ENCODE measurements around the gene DPP9.
"Not testable (repeated sequence)": the region's sequence is repeated elsewhere in the genome, so short reads cannot be mapped to it uniquely, and the experiment has no call there.

Gene DPP9

DNA sequence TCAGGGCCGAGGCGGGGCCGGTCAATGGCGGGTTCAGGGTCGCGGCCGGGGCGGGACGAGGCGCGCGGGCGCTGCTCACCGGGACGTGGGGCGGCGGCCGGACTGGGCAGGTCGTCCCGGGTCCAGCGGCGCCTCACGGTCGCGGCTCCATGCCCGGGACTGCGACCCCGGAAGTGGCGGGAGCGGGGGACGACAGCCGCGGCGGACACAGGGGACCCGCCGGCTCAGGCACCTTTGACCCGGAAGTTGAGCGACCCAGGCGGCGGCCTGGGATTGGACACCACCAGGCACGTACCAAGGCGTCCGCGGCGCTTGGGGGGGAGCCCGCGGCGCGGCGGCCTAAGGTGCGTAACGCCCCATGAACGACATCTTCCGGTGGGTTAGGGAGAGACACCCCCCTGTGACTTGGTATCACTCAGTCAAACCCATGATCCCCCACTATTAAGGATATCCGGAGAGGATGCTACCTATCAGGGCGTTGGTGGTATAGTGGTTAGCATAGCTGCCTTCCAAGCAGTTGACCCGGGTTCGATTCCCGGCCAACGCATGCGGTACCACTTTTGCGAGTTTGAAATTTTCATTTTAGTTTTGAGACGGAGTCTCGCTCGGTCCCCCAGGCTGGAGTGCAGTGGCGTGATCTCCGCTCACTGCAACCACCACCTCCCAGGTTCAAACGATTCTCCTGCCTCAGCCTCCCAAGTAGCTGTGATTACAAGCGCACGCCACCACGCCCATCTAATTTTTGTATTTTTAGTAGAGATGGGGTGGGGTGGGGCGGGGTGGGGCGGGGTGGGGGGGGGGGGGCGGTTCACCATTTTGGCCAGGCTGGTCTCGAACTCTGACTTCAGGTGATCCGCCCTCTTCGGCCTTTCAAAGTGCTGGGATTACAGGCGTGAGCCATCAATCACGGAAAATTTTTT lies at the start of gene DPP9:
Gene DPP9, minus strand, starts transcription at position 248 of the 920 bp plus-strand sequence. CDS start 3,936 bp downstream, outside the sequence.
- DNase-seq (ENCODE audit: low read depth), result peak; percentile 98

DNA sequence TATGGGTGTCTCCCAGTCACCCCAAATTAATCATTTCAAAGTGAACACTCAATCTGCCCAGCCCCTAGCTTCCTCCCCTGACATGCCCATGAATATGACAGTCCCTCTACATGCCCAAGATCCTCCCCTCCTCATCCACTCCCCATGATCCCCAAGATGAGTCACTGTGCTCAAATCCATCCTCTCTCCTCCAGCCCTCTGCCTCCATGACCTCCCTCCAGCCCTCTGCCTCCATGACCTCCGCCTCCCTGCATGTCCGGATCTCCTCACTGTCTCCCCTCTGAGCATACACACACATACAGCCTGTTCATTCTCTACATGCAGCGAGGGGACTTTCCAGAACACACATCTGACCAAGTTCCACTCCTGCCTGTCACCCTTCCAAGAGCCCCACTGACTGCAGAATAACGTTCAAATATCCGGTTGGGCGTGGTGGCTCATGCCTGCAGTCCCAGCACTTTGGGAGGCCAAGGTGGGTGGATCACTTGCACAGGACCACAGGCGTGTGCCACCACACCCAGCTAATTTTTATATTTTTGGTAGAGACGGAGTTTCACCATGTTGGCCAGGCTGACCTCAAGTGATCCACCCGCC lies 49.5 kb upstream of the DPP9 start:
- no peak for DNase-seq (ENCODE audit: low read depth)

DNA sequence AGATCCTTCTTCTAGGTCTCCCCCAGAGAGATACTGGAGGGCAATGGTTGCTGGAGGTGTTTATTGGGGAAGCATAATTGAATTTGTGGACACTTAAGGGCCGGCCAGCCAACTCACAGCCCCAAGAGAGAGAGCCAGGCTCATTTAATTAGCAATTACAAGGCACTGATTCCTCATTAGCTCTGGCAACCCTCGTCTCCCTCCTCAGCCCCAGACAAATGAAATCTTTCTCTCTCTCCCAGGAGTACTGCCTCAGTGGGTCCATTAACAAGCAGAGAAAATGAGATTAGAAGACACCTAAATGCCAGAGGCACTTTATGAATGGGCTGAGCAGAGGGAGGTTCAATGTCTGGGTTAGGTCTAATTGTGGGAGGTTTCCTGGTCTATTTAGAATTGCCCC lies 48.9 kb upstream of the DPP9 start:
- DNase-seq (ENCODE audit: low read depth), result no peak

DNA sequence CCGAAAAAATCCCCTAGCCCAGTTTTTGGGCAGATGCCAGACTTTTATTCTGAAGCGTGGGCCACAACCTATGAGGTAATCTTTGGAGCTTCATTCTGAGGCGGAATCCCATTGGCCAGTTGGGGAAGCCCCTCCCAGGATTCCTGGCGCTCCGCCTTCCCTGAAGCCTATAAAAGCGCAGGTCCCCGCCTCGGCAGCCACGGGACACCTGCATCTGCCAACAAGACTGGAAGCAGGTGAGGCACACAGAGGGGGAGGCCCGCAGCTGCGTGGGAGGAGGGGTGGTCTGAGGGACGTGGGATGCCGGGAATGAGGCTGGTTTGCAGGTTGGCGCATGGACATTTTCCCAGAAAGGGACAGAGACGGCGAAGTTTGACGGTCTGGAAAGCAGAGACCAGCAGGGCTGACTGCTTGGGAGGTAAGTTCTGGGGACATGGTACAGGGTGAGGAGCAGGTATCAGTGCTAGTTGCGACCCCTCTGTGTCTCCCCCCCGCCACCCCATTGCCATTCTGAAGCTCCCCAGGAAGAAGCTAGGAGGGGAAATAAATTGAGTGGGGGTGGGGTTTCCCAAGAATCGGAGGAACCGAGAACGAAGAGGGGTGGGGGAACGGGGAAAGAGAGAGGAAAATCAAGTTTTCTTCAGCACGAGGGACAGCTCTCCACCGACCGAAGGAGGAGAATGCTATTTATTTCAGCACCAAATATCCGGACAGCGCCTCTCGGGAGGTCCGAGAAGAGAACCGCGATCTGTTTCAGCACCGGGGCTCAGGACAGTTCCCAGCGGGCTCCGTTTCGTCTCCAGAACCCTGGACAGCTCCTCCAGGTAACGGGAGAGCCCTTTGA lies 45.5 kb upstream of the DPP9 start:
- peak; percentile 92 for DNase-seq (ENCODE audit: low read depth)

DNA sequence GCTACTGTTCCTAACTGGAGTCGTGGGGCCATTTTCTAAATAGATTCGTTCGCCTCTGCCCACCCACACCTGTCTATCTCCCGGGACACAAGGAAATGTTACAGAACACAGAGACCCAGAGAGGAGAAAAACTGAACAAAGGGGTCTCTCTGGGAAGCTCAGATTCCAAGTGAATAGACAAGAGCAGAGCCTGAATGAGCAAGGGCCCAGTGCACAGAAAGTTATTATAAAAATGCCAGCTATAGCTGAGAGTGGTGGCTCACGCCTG lies 40.7 kb upstream of the DPP9 start:
- no peak for DNase-seq (ENCODE audit: low read depth)

DNA sequence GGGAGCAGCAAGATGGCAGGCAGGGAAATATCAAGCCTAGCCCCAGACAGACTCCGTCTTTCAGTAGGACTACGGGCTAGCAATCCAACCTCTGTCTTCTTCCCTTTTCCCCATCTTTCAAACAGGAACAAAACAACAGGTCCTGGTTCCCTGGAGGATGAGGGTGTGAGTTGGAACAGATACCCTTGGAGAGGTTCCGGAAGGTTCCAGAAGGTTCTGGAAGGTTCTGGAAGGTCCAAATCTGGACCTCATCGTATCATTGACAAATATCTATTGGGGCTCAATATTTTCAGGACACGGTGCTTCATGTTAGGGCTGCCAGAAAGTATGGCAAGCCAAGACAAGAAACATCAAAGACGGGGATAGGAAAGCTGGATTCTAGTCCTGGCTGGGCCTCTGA lies 39.4 kb upstream of the DPP9 start:
- DNase-seq (ENCODE audit: low read depth), result no peak

DNA sequence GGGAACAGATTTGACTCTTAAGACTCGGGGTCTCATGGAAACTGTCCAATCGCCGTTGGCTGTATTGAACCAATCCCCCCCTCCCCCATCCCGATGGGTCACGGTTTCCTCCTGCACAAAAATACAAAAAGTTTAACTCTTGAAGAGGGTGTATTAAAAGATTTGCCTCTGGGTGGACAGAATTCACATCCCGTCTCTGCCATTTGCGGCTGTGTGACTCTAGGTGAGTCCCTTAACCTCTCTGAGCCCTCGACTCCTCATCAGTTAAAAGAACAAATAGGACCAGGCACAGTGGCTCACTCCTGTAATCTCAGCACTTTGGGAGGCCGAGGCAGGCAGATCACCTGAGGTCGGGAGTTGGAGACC lies 36.6 kb upstream of the DPP9 start:
- DNase-seq (ENCODE audit: low read depth), result no peak

DNA sequence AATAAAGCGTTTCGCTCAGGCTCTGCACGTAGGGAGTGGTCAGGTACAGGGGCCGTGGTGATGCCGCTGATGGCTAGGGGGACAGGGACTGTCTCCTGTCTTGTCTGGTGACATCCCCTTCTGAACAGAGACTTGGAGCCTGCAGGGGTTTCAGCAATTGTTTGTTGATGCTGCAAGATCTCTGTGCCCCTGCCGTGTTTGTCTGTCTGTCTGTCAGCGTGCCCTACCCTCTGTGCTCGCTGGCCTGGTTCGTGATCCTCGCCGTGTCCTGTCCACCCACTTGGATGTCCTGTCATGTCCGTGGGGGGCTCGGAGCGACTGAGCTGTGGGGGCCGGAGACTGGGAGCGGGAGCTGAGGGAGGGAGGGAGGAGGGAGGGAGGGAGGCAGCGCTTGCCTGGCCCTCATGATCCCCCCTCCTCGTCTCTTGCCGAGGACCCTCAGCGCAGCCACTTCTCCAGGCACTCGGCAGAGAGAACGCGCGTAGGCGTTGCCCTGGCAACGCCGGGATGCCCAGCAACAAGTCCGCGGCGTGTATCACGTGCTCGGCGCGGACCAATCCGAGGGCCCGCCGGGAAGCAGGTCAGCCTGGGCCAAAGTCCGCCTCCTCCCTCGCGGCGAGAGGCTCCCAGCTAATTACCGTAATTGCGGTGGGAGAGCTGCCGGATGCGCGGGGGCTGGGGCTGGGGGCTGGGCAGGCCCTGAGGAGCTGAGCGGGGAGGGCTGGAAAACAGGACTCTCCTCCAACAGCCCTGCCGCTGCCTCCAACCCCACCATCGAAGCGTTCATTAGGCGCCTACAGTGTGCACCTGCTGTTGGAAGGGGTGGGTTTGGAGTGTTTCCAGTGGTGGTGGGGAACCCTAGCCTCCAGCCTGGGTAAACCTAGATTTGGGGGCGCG lies 36.0 kb upstream of the DPP9 start:
- peak; percentile 82 for DNase-seq (ENCODE audit: low read depth)

DNA sequence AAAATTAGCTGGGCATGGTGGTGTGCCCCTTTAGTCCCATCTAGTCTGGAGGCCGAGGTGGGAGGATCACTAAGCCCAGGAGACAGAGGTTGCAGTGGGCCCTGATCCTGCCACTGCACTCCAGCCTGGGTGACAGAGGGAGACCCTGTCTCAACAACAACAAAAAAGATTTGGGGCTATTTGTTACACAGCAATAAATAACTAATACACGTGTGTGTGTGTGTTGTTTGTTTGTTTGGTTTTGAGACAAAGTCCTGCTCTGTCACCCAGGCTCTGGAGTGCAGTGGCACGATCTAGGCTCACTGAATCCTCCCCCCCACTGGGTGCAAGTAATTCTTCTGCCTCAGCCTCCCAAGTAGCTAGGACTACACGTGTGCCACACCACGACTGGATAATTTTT lies 35.0 kb upstream of the DPP9 start:
- no peak for DNase-seq (ENCODE audit: low read depth)

DNA sequence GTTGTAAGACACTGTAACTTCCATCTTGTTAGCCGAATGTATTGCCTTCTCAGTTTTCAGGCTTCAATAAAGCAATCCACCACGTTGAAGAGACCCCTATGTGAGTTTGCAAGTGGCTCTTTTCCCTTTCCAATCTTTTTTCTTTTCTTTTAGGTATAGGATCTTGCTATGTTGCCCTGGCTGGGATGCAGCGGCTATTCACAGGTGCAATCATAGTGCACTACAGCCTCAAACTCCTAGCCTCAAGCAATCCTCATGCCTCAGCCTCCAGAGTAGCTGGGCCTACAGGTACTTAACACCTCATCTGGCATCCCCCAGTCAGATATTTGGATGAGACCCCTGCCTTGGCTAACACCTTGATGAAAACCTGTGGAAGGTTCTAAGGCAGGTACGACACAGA lies 34.4 kb upstream of the DPP9 start:
- DNase-seq (ENCODE audit: low read depth), result no peak

DNA sequence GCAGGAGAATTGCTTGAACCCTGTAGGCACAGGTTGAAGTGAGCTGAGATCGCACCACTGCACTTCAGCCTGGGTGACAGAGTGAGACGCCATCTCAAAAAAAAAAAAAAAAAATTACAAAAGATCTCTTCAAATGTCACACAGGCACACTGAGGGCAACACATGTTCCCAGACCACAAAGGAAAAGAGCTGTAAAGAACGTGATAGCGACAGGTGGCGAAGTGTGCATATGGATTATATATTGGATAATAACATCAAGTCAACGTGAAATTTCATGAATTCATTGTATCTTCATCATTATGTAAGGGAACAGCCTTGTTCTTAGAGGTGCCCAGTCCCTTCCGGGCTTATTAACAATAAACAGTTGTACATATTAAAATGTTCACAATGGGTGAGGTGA lies 31.8 kb upstream of the DPP9 start:
- DNase-seq (ENCODE audit: low read depth), result no peak

DNA sequence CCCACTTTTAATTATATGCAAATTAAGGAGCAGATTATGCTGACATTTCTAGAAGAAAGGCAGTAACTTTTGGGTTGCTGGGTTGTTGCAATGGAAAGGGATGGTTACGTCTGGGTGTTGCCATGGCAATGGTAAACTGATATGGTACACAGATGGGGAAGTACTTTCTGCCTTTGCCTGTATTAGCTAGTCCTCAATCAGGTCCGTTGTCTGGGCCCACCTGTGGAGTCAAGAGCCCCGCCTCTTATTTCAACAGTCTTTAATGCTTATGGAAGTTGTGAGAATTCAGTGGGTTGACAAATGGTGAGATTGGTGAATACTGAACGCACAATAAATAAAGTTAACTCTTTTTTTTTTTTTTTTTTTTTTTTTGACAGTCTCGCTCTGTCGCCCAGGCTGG lies 30.6 kb upstream of the DPP9 start:
- no peak for DNase-seq (ENCODE audit: low read depth)

DNA sequence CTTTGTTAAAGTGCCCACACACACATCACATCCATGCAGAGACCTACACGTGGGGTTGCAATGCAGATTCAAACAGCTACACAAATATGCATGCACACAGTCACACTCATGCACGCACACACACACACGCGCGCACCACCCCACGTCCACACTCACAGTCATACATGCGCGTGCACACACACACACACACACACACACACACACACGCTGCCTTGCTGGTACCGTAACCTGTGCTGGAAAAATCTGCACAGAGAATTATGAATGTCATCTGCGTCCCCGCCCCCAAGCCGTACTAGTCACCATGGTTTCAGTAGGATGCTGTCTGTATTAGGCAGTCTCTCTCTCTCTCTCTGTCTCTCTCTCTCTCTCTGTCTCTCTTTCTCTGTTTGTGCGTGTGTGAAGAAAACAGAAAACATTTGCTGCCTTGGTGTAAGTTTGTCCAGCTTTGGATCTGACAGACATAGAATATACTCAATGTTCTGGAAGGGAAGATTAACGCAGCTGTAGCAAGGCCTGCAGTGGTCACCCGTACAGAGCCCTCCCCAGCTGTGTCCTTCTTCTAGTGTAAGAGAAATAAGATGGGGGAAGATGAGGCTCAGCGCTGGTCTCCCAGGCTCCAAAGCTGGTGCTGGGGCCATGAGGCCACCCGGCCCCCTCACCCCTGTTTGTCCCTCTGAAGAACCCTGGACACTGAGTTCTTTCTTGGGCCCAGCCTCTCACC lies 26.4 kb upstream of the DPP9 start:
- DNase-seq (ENCODE audit: low read depth), result no peak

DNA sequence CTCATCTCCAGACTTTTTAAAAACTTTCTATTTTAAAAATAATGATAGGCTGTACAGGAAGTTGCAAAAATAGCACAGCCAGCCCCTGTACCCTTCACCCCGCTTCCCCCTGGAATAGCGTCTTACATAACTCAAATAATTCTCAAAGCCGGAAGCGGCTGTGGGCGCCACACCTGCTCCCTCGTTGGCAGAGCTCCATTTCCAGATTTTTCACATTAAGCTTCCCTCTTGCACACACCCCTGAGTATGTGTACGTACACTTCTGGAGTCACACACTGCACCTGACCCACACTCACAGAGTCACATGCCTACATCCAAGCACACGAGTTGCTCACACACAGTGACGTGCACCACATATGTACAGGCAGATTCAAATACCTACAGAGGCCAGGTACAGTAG lies 24.9 kb upstream of the DPP9 start:
- no peak for DNase-seq (ENCODE audit: low read depth)

DNA sequence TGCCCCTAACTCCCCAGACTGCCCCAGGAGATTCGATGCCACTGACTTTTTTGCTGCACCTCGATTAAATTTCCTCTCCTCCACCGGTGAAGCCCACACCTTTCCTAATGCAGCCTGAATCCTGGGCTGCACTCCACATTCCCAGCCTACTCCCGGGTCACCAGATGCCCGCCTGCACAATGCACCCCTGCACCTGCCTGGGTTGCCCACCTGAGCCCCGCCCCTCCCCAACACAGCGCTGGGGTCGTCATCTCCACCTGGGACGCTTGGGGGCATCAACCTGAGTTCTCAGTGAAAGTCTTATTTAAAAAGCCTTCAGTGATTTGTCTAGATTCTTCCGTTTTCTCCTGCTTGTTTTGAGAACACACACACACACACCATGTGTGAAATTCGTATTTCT lies 24.5 kb upstream of the DPP9 start:
- DNase-seq (ENCODE audit: low read depth), result no peak

DNA sequence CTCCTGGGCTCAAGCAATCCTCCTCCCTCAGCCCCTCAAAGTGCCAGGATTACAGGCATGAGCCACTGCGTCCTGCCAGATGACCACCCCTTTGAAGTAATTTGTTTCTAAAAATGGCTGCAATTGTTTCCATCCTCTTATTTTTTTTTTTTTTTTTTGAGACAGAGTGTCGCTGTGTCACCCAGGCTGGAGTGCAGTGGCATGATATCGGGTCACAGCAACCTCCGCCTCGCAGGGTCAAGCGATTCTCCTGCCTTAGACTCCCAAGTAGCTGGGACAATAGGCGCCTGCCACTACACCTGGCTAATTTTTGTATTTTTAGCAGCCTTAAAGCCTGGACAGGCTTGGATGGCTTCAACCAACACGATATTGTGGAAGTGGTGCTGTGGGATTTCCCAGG lies 22.3 kb upstream of the DPP9 start:
- no peak for DNase-seq (ENCODE audit: low read depth)

DNA sequence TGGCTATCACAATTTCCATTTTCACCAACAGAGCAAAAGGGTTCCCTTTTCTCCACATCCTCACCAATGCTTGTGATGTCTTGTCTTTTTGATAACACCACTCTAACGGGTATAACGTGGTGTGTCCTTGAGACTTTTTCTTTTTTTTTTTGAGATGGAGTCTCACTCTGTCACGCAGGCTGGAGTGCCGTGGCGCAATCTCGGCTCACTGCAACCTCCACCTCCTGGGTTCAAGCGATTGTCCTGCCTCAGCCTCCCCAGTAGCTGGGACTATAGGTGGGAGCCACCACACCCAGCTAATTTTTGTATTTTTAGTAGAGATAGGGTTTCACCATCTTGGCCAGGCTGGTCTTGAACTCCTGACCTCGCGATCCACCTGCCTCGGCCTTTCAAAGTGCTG lies 21.5 kb upstream of the DPP9 start:
- DNase-seq (ENCODE audit: low read depth), result not testable (repeated sequence)

DNA sequence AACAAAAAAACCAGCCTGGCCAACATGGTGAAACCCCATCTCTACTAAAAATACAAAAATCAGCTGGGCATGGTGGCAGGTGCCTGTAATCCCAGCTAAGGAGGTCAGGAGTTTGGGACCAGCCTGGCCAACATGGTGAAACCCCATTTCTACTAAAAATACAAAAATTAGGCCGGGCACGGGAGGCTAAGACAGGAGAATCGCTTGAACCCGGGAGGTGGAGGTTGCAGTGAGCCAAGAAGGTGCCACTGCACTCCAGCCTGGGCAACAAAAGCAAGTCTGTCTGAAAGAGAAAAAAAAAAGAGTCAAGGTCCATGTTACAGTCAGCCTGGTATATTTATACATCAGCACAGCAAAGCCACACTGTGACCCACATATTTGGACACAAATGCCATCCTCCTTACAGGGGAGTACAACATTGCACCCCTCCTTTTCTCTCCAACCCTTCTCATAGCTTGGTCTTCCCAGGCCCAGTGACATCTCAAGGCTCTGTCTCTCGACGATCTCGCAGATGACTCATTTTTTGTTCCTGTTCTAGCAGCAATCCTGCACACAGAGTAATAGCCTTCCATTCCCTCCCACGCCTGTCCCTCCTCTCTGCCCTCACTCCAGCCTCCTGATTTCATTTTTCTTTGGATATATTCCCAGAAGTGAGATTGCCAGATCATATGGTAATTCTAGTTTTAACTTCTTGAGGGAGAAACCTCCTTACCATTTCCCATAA lies 21.0 kb upstream of the DPP9 start:
- peak; percentile 79 for DNase-seq (ENCODE audit: low read depth)

DNA sequence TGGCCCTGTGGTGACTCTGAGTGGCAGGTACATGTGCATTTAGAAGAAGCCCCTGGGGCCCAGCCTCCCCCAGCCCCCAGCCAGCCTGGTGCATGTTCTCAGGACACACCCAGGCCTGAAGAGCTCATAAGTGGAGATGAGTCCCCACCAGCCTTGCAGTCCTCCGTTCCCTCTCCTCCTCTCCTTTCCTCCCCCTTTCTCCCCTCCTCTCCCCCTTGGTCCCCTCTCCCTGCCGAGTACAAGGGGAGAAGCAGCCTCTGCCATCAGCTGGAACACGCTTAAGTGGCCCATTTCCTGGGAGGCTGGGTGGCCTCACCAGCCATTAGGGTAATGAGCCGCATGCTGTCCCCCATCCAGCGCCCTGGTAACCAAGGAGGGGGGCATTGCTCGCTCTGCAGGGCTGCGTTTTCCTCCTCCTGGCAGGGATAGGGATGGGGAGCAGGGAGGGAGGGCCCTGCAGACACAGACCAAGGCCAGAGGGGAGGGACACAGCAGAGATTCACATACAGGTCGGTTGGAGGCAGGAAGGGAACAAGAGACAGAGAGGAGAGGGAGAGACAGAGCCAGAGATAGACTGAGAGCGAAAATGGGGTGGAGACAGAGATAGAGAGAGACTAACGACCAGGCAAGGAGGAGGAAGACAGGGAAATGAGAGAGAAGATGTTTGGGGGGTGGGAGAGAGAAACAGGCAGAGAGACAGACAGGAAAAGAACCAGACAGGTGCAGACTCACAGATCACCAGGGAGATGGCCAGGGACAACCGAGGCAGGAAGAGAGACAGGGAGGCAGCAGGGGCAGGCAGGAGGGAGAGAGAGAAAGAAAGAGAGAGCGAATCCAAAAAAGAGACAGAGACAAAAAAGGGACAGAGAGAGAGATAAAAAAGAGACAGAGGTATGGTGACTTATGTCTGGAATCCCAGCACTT lies 19.3 kb upstream of the DPP9 start:
- no peak for DNase-seq (ENCODE audit: low read depth)

DNA sequence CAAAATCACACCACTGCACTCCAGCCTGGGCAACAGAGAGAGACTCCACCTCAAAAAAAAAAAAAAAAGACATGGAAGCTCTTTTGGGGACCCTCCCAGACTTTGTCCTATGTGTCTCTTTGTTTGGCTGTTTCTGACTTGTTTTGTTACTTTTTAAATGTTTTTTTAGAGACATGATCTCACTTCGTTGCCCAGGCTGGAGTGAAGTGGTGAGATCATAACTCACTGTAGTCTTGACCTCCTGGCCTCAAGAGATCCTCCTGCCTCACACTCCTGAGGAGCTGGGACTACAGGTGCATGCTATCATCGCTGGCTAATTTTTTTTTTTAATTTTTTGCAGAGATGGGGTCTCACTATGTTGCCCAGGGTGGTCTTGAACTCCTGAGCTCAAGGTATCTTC lies 16.4 kb upstream of the DPP9 start:
- no peak for DNase-seq (ENCODE audit: low read depth)

Measured in ELR (cell line).